Ascending aorta (tissue), 2 donors: ENCODE results near the gene SEPTIN2. TPM values are rescaled to one million over a fixed set of nuclear protein-coding genes. Genes with fewer than 3 reads are reported as not detected.

Experiments
- DNase-seq, 2 donors: peaks; one replicate each; pipeline ENCODE4 v3.0.0-alpha.2; 2019; ENCODE audit warnings: low spot score in 2 of 2
- H3K27ac ChIP-seq, 2 donors: fragments of 200-600 bp; sonication (generic); one replicate each; pipeline ENCODE4 v1.5.1; 2016 to 2017; ENCODE audit warnings: mild to moderate bottlenecking in 1 of 2
- H3K27me3 ChIP-seq: fragments of 200-600 bp; sonication (generic); one replicate; pipeline ENCODE4 v1.5.1; 2017
- H3K36me3 ChIP-seq, 2 donors: fragments of 200-600 bp; sonication (generic); one replicate each; pipeline ENCODE4 v1.5.1; 2016
- H3K4me1 ChIP-seq, 2 donors: fragments of 200-600 bp; sonication (generic); one replicate each; pipeline ENCODE4 v1.5.1; 2016 to 2017; ENCODE audit warnings: mild to moderate bottlenecking in 1 of 2
- H3K4me3 ChIP-seq, 2 donors: fragments of 200-600 bp; sonication (generic); one replicate each; pipeline ENCODE4 v1.5.1; 2016 to 2017; ENCODE audit warnings: mild to moderate bottlenecking in 1 of 2
- H3K9me3 ChIP-seq, 2 donors: fragments of 200-600 bp; sonication (generic); one replicate each; pipeline ENCODE4 v1.5.1; 2016
- intact Hi-C: fragments of 100-400 bp; cut with DNase I; formaldehyde crosslinking; loops from one replicate; pipeline ENCODE4 v1.15.1; 2023
- total RNA-seq: library from RNA; depleted of rRNA; stranded (reverse); fragments of >200 nt; gene quantifications from one replicate; pipeline ENCODE4 v1.1.0, GENCODE V29; 2016
- TF ChIP-seq, protein P1 (sequence below), 3 experiments: fragments of 200-600 bp in 2 of 3; fragments of 450-650 bp in 1 of 3; sonication (generic) in 2 of 3; IDR thresholded peaks; one replicate each; pipeline ENCODE4 v1.5.1; 2016 to 2019; ENCODE audit warnings: antibody characterized with exemption in 3 of 3, mild to moderate bottlenecking in 1 of 3, moderate library complexity in 1 of 3

SEPTIN2 gene
- total RNA-seq: 248 TPM

DNA sequence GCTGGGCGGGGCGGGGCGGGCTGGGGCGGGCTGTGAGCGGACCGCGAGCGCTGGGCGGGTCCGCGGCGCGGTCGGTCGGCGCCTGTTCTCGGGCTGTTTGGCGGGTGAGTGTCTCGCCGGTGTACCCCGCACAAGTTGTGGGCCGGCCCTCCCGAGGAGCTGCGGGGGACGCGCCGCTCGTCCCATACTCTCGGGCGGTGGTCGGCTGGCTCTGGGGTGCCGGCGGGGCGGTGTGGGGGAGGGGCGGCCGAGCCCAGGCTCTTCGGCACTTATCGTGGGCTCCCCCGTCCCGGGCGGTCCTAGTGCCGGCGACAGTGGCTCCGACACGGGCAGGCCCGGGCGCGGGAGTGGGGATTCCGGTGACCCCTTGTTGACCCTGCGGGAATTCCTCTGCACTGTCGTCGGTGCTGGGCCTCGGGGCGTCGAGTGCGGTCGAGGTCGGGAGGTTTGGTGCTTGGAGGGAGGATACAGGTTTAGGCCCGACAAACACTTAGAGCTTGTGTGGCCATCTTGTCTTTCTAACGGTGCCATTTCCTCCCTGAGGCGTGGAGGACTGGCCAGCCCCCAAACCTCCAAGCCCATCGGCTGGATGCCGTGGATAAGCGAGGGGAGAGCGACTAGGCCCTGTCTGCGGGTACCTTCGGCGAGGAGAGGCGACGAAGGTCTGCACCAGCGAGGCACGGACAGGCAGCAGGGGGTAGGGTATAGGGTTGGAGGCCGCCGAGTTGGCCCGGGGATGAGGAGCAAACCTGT, at the start of gene SEPTIN2:
SEPTIN2 (plus strand) TSS at position 47 of the 753 bp plus-strand sequence. CDS start 8,308 bp downstream, outside the sequence.
- intact Hi-C loops: loop anchor here (1.0 to 10.0 kb wide), 8 partner anchors 40 to 386 kb away; partner anchors contain the start of genes ATG4B, FARP2, ING5 and MTERF4
- H3K4me1 ChIP-seq: peaks cover 0 to 38% of the 10 kb centered on the region in 2 donors

DNA sequence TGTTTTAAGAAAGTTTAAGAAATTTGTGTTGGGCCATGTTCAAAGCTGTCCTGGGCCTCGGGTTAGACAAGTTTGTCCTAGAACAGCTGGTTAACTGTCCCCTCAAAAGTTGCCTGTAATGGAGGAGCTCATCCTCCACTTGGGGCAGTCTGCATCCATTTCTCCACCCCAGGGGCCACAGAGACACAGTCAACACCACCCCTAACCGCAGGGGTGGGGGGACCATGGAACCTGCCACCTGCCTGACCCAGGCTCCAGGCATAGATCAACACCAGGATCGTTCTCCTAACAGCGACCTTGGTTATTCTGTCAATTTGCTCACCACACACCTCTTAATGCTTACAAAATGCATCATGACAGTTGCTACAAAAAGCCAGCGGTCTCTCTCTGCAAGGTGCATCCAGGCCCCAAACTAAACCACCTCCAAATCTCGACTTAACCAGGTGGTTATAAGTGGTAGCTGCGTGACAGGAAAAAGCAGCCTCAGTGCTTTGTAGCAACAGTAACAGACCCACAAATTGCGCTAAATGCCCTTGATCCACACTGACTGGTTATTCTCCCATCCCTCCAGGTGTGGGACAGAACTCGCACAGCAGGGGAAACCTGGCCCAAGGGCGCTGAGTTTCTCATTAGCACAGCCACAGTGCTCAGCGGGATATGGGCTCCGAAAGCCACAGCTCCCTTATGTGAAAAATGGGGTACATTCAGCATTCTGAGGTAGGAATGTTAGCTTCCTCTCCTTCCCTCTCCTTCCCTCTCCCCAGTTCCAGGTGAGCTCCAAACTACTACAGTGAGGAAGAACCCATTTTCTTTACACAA, 48.3 kb upstream of the SEPTIN2 start:
- Histone ChIP-seq H3K36me3 (peaks cover 55 to 57% of the 10 kb centered on the region in 2 donors), H3K27ac (no peak overlapping the region), H3K4me3 (no peak overlapping the region), H3K4me1 (peaks cover 14 to 28% of the 10 kb centered on the region in 2 donors), H3K9me3 (no peaks in the 10 kb centered on the region), H3K27me3 (no peaks in the 10 kb centered on the region)
- TF ChIP-seq, protein P1, sequence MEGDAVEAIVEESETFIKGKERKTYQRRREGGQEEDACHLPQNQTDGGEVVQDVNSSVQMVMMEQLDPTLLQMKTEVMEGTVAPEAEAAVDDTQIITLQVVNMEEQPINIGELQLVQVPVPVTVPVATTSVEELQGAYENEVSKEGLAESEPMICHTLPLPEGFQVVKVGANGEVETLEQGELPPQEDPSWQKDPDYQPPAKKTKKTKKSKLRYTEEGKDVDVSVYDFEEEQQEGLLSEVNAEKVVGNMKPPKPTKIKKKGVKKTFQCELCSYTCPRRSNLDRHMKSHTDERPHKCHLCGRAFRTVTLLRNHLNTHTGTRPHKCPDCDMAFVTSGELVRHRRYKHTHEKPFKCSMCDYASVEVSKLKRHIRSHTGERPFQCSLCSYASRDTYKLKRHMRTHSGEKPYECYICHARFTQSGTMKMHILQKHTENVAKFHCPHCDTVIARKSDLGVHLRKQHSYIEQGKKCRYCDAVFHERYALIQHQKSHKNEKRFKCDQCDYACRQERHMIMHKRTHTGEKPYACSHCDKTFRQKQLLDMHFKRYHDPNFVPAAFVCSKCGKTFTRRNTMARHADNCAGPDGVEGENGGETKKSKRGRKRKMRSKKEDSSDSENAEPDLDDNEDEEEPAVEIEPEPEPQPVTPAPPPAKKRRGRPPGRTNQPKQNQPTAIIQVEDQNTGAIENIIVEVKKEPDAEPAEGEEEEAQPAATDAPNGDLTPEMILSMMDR (IDR thresholded peaks at IDR 0.05): no peak
- intact Hi-C loops: no loop called here
- peak in 1 of 2 donors; percentile 3 for DNase-seq

More for the DNA sequence above, at the start of gene SEPTIN2:
- H3K9me3 ChIP-seq: no peaks in the 10 kb centered on the region
- peak in 1 of 2 donors; percentile 28 for DNase-seq
- no peaks in the 10 kb centered on the region for H3K27me3 ChIP-seq
- peak within 1 kb of the TSS; percentile 85 to 98 for H3K4me3 ChIP-seq
- H3K36me3 ChIP-seq: no peaks in the 10 kb centered on the region
- H3K27ac ChIP-seq: peak within 1 kb of the TSS; percentile 99
- TF ChIP-seq, protein P1 (IDR thresholded peaks at IDR 0.05): no peak

DNA sequence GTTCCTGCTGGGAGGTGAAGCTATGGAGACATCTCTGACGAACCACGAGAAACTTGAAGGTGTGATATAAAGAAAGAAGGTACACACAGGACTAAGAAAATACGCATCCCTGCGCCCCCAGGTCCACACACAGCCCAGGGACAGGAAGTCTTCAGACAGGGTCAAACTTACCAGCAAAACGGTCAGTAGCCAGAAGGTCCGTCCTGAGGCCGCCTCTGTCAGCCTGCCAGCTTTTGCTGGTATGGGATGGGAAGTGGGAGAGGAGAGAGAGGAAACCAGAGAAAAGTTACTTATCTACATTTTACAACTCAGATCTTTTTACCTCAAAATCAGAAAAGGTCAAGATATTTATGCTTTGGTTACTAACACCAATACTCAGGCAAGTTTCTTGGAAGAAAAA, 47.4 kb upstream of the SEPTIN2 start:
- Histone ChIP-seq H3K36me3 (peaks cover 46 to 48% of the 10 kb centered on the region in 2 donors), H3K9me3 (no peaks in the 10 kb centered on the region)
- TF ChIP-seq, protein P1 (IDR thresholded peaks at IDR 0.05): no peak

DNA sequence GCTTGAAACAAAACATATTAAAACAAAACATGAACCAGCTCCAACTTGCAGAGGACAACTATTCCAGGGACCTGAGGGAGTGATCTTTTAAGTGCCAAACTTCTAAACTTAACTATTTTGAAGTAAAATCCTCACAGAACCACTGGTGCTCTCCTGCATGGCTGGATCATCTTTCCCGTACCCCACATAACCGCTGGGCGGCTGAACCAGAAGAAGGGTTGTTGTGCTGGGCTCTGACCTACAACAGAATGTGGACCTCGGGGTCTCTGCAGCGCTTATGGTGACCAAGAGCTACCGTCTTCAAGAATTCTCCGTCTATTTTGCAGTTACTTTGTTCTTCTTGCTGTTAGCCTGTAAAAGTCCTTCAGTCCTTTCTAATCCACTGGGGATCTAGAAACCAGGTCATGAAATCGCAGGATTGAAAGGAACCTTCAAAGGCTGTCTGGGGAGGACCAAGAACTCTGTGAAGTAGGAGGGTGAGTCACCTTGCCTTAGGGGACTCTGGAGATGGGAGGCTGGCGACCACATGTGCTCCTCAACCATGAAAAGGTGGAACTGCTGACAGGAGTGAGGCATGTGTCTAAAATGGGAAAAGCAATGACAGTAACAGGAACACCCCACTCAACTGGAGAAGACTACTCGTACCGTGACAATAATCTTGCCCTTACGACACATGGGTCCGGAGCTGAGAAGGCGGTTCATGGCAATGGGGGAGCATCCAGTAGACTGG, 46.8 kb upstream of the SEPTIN2 start:
- TF ChIP-seq, protein P1 (IDR thresholded peaks at IDR 0.05): no peak
- Histone ChIP-seq H3K27ac (no peak overlapping the region), H3K9me3 (no peaks in the 10 kb centered on the region), H3K4me3 (no peak overlapping the region), H3K36me3 (peaks cover 41 to 42% of the 10 kb centered on the region in 2 donors), H3K4me1 (peaks cover 14 to 28% of the 10 kb centered on the region in 2 donors), H3K27me3 (no peaks in the 10 kb centered on the region)
- intact Hi-C loops: no loop called here
- DNase-seq: peak in 1 of 2 donors; percentile 28

More for the DNA sequence above, 47.4 kb upstream of the SEPTIN2 start:
- peak in 1 of 2 donors; percentile 50 for DNase-seq
- Histone ChIP-seq H3K27ac (no peak overlapping the region), H3K4me3 (no peak overlapping the region), H3K27me3 (no peaks in the 10 kb centered on the region), H3K4me1 (peaks cover 14 to 28% of the 10 kb centered on the region in 2 donors)
- intact Hi-C loops: no loop called here
